Right lobe of liver (tissue), 6 donors: ENCODE measurements around the gene BOLA2. TPM values are rescaled to one million over a fixed set of nuclear protein-coding genes. Genes with fewer than 3 reads are reported as not detected.
"Not testable (repeated sequence)": the region's sequence is repeated elsewhere in the genome, so short reads cannot be mapped to it uniquely, and the experiment has no call there.

ENCODE experiments used
- ATAC-seq, 4 donors: fragments of 200-7000 bp; cut with Tn5 transposase; one replicate each; pipeline ENCODE4 v1.9.1; 2020; ENCODE audit warnings: mild to moderate bottlenecking in 4 of 4, moderate library complexity in 4 of 4
- DNase-seq, 3 donors: peaks; one replicate each; pipeline ENCODE4 v3.0.0-alpha.2; 2020
- H3K27ac ChIP-seq, 3 donors: fragments of 200-600 bp; one replicate each; pipeline ENCODE4 v1.8.0; 2022
- H3K27me3 ChIP-seq, 2 donors: fragments of 200-600 bp; one replicate each; pipeline ENCODE4 v1.8.0; 2022
- H3K36me3 ChIP-seq, 4 donors: fragments of 200-600 bp; sonication (generic) in 1 of 4; one replicate each; pipeline versions ENCODE4 v1.5.1 to v1.8.0; 2017 to 2022; ENCODE audit warnings: control low read depth in 1 of 4
- H3K4me1 ChIP-seq, 4 donors: fragments of 200-600 bp; sonication (generic) in 1 of 4; one replicate each; pipeline versions ENCODE4 v1.5.1 to v1.8.0; 2017 to 2022; ENCODE audit warnings: control low read depth in 1 of 4
- H3K4me3 ChIP-seq, 3 donors: fragments of 200-600 bp; one replicate each; pipeline ENCODE4 v1.8.0; 2022
- H3K9me3 ChIP-seq, 4 donors: fragments of 200-600 bp; sonication (generic) in 1 of 4; one replicate each; pipeline versions ENCODE4 v1.5.1 to v1.8.0; 2017 to 2022; ENCODE audit warnings: control low read depth in 1 of 4
- WGBS: methylation state at CpG from one replicate; pipeline ENCODE4 v1.1.6; 2018; ENCODE audit warnings: low coverage, low lambda C conversion rate; ENCODE audit not compliant: insufficient coverage; ENCODE audit errors: missing lambda C conversion rate; 5-methylcytosine and 5-hydroxymethylcytosine counted together
- intact Hi-C, 2 donors: fragments of 100-400 bp; cut with DNase I; formaldehyde crosslinking; loops; one replicate each; pipeline versions ENCODE4 v1.11.2 to v1.14.1; 2022
- small RNA-seq, 2 experiments: library from RNA; depleted of rRNA; stranded (forward); fragments of <200 nt; gene quantifications; one replicate each; pipeline ENCODE3, GENCODE V24; 2016
- total RNA-seq, 6 experiments: library from RNA; depleted of rRNA in 2 of 6; stranded (reverse); fragments of >200 nt in 2 of 6; fragmentation: NEBNext Ultra II Directional in 3 of 6; extraction: Animal tissue kit (Norgen Biotek cat#: 25700) in 3 of 6; gene quantifications; one replicate each; pipeline versions ENCODE4 v1.1.0 to v1.2.4, GENCODE V29; 2016 to 2023
- donor health status: DM: no; HTN: yes; CAD: no.
- donor health status: DM: no; HTN: no; CAD: no.
- donor health status: DM: no; HTN: no; CAD: no.
- donor health status: DM: no; HTN: yes; CAD: no.
- donor health status: DM: no; HTN: yes; CAD: no.

Gene BOLA2
- total RNA-seq, 6 experiments from 2014 or later: 1.7 to 6.6 (median 2.7) TPM

- intact Hi-C loops, H3K4me1 ChIP-seq, H3K4me3 ChIP-seq, H3K36me3 ChIP-seq, H3K27me3 ChIP-seq, H3K27ac ChIP-seq, H3K9me3 ChIP-seq, DNase-seq: not testable (repeated sequence)
- no CpG with 5 or more reads among the region's 29 CpGs for WGBS
- peak; percentile 76 to 85 (median 76) for ATAC-seq
Measured at GRCh38 chr16:29454828-29455227, 677 bp upstream of the BOLA2 start.

- peak; percentile 18 to 39 (median 38) for ATAC-seq
- H3K4me3 ChIP-seq, H3K36me3 ChIP-seq, H3K27me3 ChIP-seq, intact Hi-C loops, H3K9me3 ChIP-seq, H3K27ac ChIP-seq, DNase-seq, H3K4me1 ChIP-seq: not testable (repeated sequence)
- no CpG with 5 or more reads among the region's 21 CpGs for WGBS
Measured at GRCh38 chr16:29453754-29454153, 397 bp downstream of the BOLA2 start.

- intact Hi-C loops, H3K27ac ChIP-seq, H3K36me3 ChIP-seq, H3K9me3 ChIP-seq, H3K4me3 ChIP-seq, H3K4me1 ChIP-seq, DNase-seq, ATAC-seq, H3K27me3 ChIP-seq: not testable (repeated sequence)
- no CpG with 5 or more reads among the region's 3 CpGs for WGBS
Measured at GRCh38 chr16:29425390-29425789, 28.8 kb downstream of the BOLA2 start.

GRCh38 chr16:29423587-29423986 lies 30.6 kb downstream of the BOLA2 start:
- H3K27ac ChIP-seq, H3K9me3 ChIP-seq, H3K4me1 ChIP-seq, ATAC-seq, H3K36me3 ChIP-seq, H3K4me3 ChIP-seq, H3K27me3 ChIP-seq, DNase-seq, intact Hi-C loops: not testable (repeated sequence)
- no CpG with 5 or more reads among the region's 2 CpGs for WGBS

- H3K4me3 ChIP-seq, DNase-seq, H3K27me3 ChIP-seq, H3K36me3 ChIP-seq, ATAC-seq, H3K9me3 ChIP-seq, H3K4me1 ChIP-seq, intact Hi-C loops, H3K27ac ChIP-seq: not testable (repeated sequence)
- WGBS: 52% methylated on average over 5 of the region's 7 CpGs
Measured at GRCh38 chr16:29405249-29405648, 48.9 kb downstream of the BOLA2 start.

Small RNA genes within 50 kb of the gene (small RNA-seq; reads per million reads assigned to genes)
- gene AC133555.2: 0 reads per million in 2 experiments

Other genes starting within 250 kb of the BOLA2 start
- under 1 TPM; 0.29 to 0.60 (median 0.35) TPM for gene NPIPB11, start 47.6 kb downstream of the BOLA2 start, total RNA-seq
- 10 to 100 TPM; 14.4 to 37.8 (median 25.5) TPM for gene SLX1B, start 182 bp upstream of the BOLA2 start, total RNA-seq
- 1 to 10 TPM in 4 of 6 experiments, under 1 TPM in 2; 0.33 to 9.9 (median 3.9) TPM for gene SULT1A4, start 5.6 kb upstream of the BOLA2 start, total RNA-seq
- gene NPIPB12, start 52.1 kb upstream of the BOLA2 start, total RNA-seq: 10 to 100 TPM in 5 of 6 experiments, 1 to 10 TPM in 1; 7.3 to 39.3 (median 17.4) TPM
- gene SPN, start 208.9 kb upstream of the BOLA2 start, total RNA-seq: 1 to 10 TPM in 4 of 6 experiments, under 1 TPM in 2; 0.60 to 3.3 (median 1.4) TPM
- 100 to 1,000 TPM in 5 of 6 experiments, 10 to 100 TPM in 1; 95.2 to 154 (median 128) TPM for gene QPRT, start 224.8 kb upstream of the BOLA2 start, total RNA-seq